Ovary (tissue), 3 donors: ENCODE data around the gene TGFBR1.

Experiments
- EP300 ChIP-seq: sonication (generic); formaldehyde crosslinking; IDR thresholded peaks from one replicate; pipeline ENCODE4 v1.6.1; 2017; ENCODE audit warnings: antibody characterized with exemption
- POLR2A ChIP-seq: fragments of 450-650 bp; IDR thresholded peaks from one replicate; pipeline ENCODE4 v1.6.1; 2017; ENCODE audit warnings: antibody characterized with exemption, mild to moderate bottlenecking, moderate library complexity
- TF ChIP-seq, protein P1 (sequence below), 3 donors: fragments of 450-650 bp in 2 of 3; fragments of 200-600 bp in 1 of 3; IDR thresholded peaks; one replicate each; pipeline versions ENCODE4 v1.5.1 to v1.8.0; 2016 to 2022; ENCODE audit warnings: antibody characterized with exemption in 3 of 3, mild to moderate bottlenecking in 1 of 3
- donor health status: DM: no; HTN: no; CAD: no.

DNA sequence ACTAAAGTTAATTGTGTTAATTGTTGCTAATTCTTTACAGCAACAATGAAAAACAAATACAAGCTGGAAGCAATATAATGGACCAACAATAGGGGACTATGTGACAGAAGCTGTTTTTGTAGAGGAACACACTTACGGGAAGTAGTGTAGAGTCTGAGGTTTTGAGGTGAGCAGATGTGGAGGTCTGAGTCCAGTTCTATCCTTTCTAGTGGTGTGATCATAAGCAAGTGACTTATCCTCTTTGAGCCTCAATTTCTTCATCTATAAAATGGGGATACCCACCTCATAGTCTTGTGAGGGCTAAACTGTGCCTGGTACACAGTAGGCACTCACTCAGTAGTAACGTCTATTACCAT, 88.5 kb downstream of the TGFBR1 start:
- TF ChIP-seq, protein P1, sequence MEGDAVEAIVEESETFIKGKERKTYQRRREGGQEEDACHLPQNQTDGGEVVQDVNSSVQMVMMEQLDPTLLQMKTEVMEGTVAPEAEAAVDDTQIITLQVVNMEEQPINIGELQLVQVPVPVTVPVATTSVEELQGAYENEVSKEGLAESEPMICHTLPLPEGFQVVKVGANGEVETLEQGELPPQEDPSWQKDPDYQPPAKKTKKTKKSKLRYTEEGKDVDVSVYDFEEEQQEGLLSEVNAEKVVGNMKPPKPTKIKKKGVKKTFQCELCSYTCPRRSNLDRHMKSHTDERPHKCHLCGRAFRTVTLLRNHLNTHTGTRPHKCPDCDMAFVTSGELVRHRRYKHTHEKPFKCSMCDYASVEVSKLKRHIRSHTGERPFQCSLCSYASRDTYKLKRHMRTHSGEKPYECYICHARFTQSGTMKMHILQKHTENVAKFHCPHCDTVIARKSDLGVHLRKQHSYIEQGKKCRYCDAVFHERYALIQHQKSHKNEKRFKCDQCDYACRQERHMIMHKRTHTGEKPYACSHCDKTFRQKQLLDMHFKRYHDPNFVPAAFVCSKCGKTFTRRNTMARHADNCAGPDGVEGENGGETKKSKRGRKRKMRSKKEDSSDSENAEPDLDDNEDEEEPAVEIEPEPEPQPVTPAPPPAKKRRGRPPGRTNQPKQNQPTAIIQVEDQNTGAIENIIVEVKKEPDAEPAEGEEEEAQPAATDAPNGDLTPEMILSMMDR (IDR thresholded peaks at IDR 0.05), result no peak
- TF ChIP-seq POLR2A (no peak), EP300 (no peak)
